Muscle layer of colon (tissue), 2 donors: ENCODE measurements around the gene MED29.
A peak's percentile ranks its signal among the peaks of the same experiment; 100 is the strongest.

Experiments used
- H3K27ac ChIP-seq: one replicate; pipeline ENCODE4 v1.7.0; 2013; ENCODE audit warnings: low read depth, mild to moderate bottlenecking, low read length, moderate library complexity
- H3K27me3 ChIP-seq, 2 donors: one replicate each; pipeline ENCODE4 v1.7.0; 2013; ENCODE audit warnings: low read length in 2 of 2, mild to moderate bottlenecking in 2 of 2; ENCODE audit not compliant: insufficient read depth in 2 of 2, control insufficient read depth in 1 of 2
- H3K36me3 ChIP-seq: one replicate; pipeline ENCODE4 v1.7.0; 2013; ENCODE audit warnings: mild to moderate bottlenecking, low read length; ENCODE audit not compliant: insufficient read depth
- H3K4me1 ChIP-seq: one replicate; pipeline ENCODE4 v1.7.0; 2013; ENCODE audit warnings: mild to moderate bottlenecking, low read length; ENCODE audit not compliant: insufficient read depth
- H3K4me3 ChIP-seq, 2 donors: one replicate each; pipeline ENCODE4 v1.7.0; 2013; ENCODE audit warnings: low read length in 2 of 2, low read depth in 1 of 2, mild to moderate bottlenecking in 1 of 2, moderate library complexity in 1 of 2
- H3K9ac ChIP-seq: one replicate; pipeline ENCODE4 v1.7.0; 2013; ENCODE audit warnings: low read length
- H3K9me3 ChIP-seq: one replicate; pipeline ENCODE4 v1.7.0; 2013; ENCODE audit warnings: mild to moderate bottlenecking, low read length
- donor health status: abdominal sarcoma.
- donor health status: Adenocarcinoma of cecum.

MED29 gene

DNA sequence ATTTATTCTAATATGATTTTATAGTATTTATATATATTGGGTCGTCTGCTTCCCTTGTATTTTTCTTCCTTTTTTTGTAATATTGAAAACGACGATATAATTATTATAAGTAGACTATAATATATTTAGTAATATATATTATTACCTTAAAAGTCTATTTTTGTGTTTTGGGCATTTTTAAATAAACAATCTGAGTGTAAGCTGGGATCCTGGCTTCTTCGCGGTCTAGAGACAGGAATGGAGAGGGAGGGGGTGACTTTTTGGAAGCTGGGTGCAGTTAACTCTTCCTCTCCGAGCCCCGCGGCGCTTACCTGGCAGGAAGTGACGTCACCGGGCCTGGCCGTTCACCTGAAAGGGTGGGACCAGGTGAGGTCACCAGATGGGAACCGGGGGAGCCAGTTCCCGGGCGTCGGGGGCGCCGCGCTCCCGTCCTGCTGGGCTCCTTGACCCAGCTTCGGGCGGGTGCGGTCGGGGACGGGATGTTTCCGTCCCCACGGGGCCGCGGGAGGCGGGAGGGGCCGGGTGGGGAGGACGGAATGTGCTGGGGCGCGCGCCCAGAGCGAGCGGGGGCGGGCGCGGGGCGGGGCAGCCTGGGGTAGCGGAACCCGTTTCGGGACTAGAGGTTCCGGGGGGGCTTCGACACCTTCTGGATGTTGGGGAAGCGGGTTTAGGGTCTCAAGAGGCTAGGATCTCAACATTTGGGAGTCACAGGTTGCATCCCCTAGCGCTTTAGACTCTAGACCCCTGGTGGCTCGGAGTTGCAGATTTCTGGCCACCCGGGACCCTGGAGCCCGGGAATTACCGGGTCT, 18.2 kb downstream of the MED29 start:
- Histone ChIP-seq H3K9me3 (no peaks in the 10 kb centered on the region), H3K4me1 (peaks cover 35% of the 10 kb centered on the region)

GRCh38 chr19:39410017-39410830, 19.0 kb downstream of the MED29 start:
- peak overlapping the region; percentile 97 for H3K27ac ChIP-seq
- H3K36me3 ChIP-seq, result peaks cover 17% of the 10 kb centered on the region
- peak overlapping the region; percentile 99 for H3K9ac ChIP-seq
- peaks cover 43% of the 10 kb centered on the region for H3K4me1 ChIP-seq
- no peaks in the 10 kb centered on the region for H3K9me3 ChIP-seq
- no peaks in the 10 kb centered on the region for H3K27me3 ChIP-seq
- H3K4me3 ChIP-seq, result peak overlapping the region; percentile 33 to 82

More for the DNA sequence above, 18.2 kb downstream of the MED29 start:
- Histone ChIP-seq H3K4me3 (peak overlapping the region; percentile 82 to 98), H3K9ac (peak overlapping the region; percentile 100), H3K36me3 (peaks cover 17% of the 10 kb centered on the region), H3K27me3 (no peaks in the 10 kb centered on the region), H3K27ac (peak overlapping the region; percentile 97)

DNA sequence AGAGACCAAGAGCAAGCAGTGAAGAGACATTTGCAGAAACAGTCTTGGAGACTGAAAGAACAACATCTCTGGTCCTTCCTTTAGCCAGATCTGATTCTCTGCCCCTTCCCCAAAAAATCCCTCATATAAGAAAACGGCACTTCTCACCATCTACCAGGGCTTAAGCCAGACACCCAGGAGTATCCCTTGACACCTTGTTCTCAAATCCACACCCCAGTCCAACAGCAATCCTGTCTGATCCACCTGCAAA, 19.6 kb downstream of the MED29 start:
- H3K27me3 ChIP-seq, result no peaks in the 10 kb centered on the region
- H3K9me3 ChIP-seq, result no peaks in the 10 kb centered on the region
- H3K4me3 ChIP-seq, result peak overlapping the region in 1 of 2 donors; percentile 82
- peaks cover 17% of the 10 kb centered on the region for H3K36me3 ChIP-seq
- peaks cover 44% of the 10 kb centered on the region for H3K4me1 ChIP-seq
- peak overlapping the region; percentile 99 for H3K9ac ChIP-seq
- peak overlapping the region; percentile 97 for H3K27ac ChIP-seq

- H3K36me3 ChIP-seq, result peaks cover 17% of the 10 kb centered on the region
- peaks cover 44% of the 10 kb centered on the region for H3K4me1 ChIP-seq
- peak overlapping the region; percentile 99 for H3K9ac ChIP-seq
- peak overlapping the region in 1 of 2 donors; percentile 82 for H3K4me3 ChIP-seq
- H3K27ac ChIP-seq, result peak overlapping the region; percentile 97
- H3K9me3 ChIP-seq, result no peaks in the 10 kb centered on the region
- H3K27me3 ChIP-seq, result no peaks in the 10 kb centered on the region
Measured at GRCh38 chr19:39411081-39411831, 20.1 kb downstream of the MED29 start.

GRCh38 chr19:39411832-39412099, 20.6 kb downstream of the MED29 start:
- Histone ChIP-seq H3K9me3 (no peaks in the 10 kb centered on the region), H3K4me3 (peak overlapping the region in 1 of 2 donors; percentile 82), H3K36me3 (peaks cover 21% of the 10 kb centered on the region), H3K27ac (peak overlapping the region; percentile 97), H3K27me3 (no peaks in the 10 kb centered on the region), H3K9ac (peak overlapping the region; percentile 99), H3K4me1 (peaks cover 43% of the 10 kb centered on the region)

DNA sequence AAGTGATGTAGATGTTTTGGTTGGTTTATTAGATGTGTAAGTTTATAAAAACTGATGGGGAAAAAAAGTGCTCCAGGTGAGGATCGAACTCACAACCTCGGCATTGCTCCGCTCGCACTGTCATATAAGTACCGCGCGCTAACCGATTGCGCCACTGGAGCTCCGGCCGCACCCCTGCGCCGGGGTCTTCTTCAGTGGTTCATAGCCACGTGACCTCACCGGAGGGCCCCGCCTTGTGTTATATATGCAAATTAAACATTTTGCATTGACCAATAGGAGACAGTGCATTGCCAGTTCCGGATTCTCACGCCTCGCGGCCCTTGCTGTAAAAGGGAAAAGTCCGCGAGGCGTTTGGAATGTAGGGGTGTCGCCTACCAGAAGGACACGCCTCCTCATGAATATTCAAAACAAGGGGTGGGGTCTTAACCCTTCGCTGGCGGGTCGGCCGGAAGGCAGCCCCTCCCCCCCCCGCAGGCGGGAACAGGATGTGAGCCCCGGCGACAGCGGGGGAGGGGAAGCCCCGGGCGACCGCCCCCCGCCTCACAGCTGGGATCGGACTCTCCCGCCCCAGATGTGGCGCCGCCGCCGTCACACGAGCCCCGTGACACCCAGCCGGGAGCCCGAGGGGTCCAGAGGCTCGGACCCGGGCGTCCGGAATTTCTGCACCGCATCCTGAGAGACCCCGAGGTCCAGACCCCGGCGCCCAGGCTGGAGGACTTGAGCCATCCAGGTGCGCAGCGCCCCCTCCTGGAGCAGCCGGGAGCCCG, 21.1 kb downstream of the MED29 start, which contains the start of gene PLEKHG2:
Gene PLEKHG2 (plus strand): TSS at position 570 of the 767 bp plus-strand sequence. CDS start 1,418 bp downstream, outside the sequence.
- Histone ChIP-seq H3K27me3 (no peaks in the 10 kb centered on the region), H3K4me3 (peak within 1 kb of the TSS; percentile 82 to 90), H3K36me3 (peaks cover 26% of the 10 kb centered on the region), H3K4me1 (peaks cover 43% of the 10 kb centered on the region), H3K27ac (peak within 1 kb of the TSS; percentile 99), H3K9me3 (no peaks in the 10 kb centered on the region), H3K9ac (peak within 1 kb of the TSS; percentile 99)

- peaks cover 43% of the 10 kb centered on the region for H3K4me1 ChIP-seq
Measured at GRCh38 chr19:39412867-39413271, 21.7 kb downstream of the MED29 start.

DNA sequence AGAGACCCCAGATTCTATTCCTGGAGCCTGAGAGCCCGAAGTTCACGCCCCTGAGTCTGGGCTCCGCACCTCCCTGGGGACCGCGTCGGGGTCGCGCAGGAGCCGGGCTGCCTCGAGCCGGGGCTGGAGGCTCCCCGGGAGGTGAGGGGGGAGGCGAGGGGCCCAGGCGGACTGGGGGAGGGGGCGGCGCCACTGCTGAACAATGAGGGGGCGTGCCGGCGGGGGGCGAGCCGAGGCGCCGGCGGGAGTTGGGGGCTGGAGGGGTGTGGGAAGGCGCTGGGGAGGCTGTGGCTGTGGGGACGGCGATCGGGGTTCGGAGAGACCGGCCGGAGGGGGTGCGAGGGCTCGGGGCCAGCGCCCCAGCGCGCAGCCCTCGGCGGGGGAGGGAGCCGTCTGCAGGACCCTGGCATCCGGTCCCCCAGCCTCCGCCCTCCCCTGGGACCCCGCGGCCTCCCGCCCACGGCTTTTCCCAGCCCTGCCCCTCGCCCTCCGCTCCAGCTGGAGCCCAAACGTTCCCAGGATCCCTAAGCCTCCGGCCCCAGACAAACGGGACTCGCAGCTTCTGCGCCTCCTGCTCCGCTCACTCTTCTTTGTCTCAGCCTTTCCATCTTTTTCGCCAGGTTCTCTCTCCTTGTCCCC, 22.2 kb downstream of the MED29 start:
- H3K36me3 ChIP-seq, result peaks cover 16% of the 10 kb centered on the region
- H3K4me3 ChIP-seq, result peak overlapping the region; percentile 82 to 90
- H3K9ac ChIP-seq, result peak overlapping the region; percentile 89
- H3K4me1 ChIP-seq, result peaks cover 43% of the 10 kb centered on the region
- no peaks in the 10 kb centered on the region for H3K27me3 ChIP-seq
- peak overlapping the region; percentile 99 for H3K27ac ChIP-seq
- no peaks in the 10 kb centered on the region for H3K9me3 ChIP-seq

More at GRCh38 chr19:39412867-39413271, 21.7 kb downstream of the MED29 start:
- Histone ChIP-seq H3K36me3 (peaks cover 21% of the 10 kb centered on the region), H3K9ac (peak overlapping the region; percentile 89), H3K4me3 (peak overlapping the region; percentile 74 to 90), H3K27ac (peak overlapping the region; percentile 99), H3K9me3 (no peaks in the 10 kb centered on the region), H3K27me3 (no peaks in the 10 kb centered on the region)

DNA sequence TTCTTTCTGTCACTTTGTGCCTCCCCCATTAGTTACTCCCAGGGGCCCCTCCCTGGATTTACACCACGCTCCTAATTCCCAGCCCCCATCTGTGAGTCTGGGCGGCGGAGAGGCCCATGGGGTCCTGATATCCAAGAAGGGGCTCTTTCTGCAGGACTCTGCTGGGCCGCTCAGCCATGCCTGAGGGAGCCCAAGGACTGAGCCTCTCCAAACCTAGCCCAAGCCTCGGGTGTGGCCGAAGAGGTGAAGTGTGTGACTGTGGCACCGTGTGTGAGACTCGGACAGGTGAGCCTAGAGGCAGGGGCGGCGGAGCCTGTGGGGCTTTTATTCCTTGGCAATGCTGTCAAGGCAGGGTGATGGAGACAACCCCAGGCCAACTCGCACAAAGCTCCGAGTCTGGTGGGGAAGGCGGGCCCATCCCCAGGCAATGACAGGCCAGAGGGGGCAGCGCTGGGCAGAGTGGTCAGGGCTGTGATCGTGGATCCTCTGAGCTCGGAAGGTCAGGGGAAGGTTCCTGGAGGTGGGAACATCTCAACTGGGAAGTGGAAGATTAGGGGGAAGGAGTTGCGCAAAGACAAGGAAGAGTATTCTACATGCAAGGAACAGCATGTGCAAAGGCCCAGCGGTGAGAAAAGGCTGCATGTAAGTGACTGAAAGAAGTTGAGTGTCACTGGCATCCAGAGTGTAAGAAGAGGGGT, 22.9 kb downstream of the MED29 start:
- H3K27ac ChIP-seq, result peak overlapping the region; percentile 99

More for the DNA sequence above, 22.9 kb downstream of the MED29 start:
- Histone ChIP-seq H3K9me3 (no peaks in the 10 kb centered on the region), H3K4me1 (peaks cover 43% of the 10 kb centered on the region), H3K36me3 (peaks cover 17% of the 10 kb centered on the region), H3K4me3 (peak overlapping the region; percentile 82 to 90), H3K27me3 (no peaks in the 10 kb centered on the region), H3K9ac (peak overlapping the region; percentile 77)
